HG02938 (cell line): ENCODE measurements around the gene XKRX.

ENCODE experiments used
- ATAC-seq: cut with Tn5 transposase; IDR thresholded peaks from one replicate; pipeline ENCODE4 v1.9.1; 2021; ENCODE audit warnings: mild to moderate bottlenecking, moderate library complexity; ENCODE audit not compliant: unreplicated experiment

Gene XKRX

DNA sequence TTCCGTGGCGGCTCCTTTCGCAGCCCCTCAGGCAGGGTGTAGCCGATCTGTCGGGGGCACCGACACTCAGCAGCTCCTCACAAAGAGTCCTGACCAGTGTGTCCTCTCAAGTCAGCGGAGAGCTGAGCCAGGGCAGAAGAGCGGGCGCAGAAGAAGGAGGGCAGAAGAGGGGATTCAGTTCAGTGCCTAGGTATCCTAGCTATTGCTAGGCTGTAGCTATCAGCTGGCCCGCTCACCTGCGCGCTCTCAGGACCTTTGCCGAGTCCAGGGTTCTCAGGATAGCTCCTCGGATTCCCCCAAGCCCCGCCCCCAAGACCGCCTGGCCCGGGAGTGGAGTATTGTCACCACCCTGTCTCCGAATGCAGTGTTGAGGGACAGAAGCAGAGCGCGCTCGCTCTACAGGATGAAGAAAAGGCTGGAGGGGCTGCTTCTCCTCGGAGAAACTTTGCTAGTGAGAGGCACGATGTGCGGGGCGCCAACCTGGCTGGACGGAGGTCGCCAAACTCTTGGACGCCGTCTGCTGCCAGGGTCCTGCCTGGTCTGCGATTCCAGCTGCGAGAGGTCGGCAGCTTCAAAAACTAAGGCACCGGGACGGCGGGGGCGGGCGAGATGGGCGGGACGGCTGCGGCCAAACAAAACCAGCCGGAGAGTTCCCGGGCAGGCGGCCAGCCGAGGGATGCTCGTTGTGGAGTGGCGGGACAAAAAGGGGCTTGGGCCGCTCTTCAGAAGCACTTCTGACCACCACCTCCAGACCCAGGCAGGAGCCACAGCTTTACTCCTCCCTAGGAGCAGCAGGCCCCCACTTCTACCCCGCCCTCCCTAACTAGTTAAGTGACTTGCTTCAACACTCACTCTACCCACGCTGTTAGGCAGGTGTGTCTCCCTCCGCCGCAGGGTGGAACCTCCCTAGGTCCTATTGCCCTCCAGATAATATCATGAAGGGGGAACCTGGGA is at the start of gene XKRX:
XKRX (minus strand) TSS at position 258 of the 954 bp plus-strand sequence. CDS start 613 bp downstream, outside the sequence.
- peak; percentile 36 for ATAC-seq

DNA sequence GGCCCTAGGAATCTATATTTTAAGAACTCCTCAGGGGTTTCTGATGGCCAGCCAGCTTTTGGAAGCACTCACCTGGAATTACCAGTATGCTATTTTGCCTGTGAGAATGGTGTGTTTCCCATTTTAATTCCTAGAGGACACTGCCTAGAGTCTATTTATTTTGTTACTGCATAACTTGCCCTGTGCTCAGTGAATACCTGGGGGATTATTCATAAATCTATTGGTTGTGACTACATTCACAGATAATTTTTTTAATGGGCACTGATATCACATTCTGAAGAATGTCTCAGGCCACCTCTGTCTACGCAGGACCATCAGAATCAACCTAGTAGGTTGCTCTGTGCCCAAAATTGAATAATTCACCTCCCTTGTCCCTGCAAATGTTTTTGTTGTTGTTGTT is 47.5 kb upstream of the XKRX start:
- ATAC-seq = no peak

DNA sequence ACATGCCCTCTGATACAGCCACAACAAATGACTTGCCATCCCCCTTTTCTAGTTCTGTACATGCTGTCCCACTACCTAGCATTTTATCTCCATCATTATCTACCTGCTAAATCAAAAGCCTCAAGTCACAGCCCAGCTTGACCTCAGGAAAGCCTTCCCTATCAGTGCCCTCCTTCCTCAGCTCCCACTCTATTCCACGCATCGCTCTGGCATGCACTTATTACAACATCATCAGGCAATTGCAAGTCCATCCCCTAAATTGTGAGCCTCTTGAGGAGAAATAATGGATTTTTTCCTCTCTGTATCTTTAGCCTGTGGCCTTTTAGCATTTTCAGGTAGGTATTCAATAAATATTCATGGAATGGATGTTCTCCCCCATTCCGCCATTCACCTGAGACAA is 46.5 kb upstream of the XKRX start:
- no peak for ATAC-seq

DNA sequence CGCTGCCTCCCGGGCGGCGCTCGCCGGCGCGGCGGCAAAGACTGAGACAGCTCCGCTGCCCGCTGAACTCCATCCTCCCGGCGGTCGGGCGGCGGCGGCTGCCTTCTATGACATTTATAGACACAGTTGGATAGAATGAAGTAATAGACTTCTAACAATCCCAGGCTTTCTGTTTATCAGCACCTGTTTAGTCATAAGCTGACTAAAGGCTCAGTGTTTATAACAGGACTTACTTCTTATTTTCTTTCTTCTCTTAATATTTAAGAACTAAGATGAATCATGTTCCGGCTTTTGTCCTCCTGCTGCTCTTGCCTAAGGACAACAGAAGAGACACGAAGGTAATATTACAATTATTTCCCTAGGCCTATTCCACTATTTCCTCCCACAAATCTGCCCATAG is 44.7 kb upstream of the XKRX start:
- no peak for ATAC-seq

DNA sequence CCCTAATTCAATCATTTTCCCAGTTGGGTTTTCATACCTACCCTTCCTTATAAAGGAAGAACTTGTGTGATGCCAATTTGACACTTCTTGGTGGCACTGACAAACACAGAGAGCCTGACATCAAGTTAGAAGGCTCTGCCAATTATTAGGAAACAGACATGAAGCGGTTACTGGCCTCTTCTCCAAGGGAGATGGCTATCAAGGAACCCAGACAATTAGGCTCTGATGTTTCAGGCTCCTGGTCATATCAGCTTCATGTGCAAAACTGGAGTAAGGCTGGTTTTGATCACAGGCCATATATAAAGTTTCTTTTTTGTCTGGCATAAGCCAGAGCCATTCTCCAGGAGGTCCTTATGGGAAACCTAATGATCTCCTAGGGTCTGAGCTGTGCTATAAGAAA is 41.2 kb upstream of the XKRX start:
- ATAC-seq = no peak

DNA sequence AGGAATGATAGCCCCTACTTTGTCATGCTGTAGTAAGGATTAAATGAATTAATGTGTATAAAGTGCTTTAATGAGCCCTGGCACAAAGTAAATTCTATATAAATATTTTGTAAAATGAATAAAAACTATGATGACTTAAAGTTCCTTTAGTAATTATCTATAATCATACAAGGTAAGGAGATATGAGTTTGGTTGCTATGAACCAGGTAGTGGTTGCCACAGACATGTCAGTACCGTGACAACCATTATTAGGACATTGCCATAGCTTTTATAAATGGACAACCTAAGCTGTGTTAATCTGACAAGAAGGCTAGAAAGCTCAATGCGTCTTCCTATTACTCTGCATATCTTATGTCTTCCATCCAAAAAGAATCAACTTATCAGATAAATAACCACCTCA is 40.7 kb upstream of the XKRX start, which contains the start of gene ARL13A:
ARL13A (plus strand) TSS at position 301 of the 400 bp plus-strand sequence. CDS start 3,982 bp downstream, outside the sequence.
- ATAC-seq = no peak

DNA sequence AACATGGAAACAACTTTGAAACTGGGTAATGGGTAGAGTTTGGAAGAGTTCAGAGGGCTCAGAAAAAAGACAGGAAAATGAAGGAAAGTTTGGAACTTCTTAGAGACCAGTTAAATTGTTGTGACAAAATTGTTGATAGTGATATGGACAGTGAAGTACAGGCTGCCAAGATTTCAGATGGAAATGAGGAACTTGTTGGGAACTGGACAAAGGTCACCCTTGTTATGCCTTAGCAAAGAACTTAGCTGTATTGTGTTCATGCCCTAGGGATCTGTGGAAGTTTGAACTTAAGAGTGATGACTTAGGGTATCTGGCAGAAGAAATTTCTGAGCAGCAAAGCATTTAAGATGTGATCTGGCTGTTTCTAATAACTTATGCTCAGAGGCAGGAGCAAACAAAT is 35.6 kb upstream of the XKRX start:
- ATAC-seq = no peak

DNA sequence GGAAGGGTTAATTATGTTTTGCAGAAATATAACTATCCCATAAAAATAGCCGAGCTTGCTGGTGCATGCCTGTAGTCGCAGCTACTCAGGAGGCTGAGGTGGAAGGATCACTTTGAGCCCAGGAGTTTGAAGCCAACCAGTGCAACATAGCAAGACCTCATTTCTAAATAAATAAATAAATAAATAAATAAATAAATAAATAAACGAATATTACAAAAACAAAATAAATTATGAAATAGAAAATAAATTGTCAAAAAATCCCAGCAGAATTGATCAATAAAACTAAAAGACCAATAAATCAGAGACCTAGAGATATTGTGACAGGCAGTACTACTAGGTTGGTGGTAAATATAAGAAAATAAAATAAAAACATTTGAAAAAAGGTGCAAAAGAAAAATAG is 34.1 kb upstream of the XKRX start:
- ATAC-seq = no peak

DNA sequence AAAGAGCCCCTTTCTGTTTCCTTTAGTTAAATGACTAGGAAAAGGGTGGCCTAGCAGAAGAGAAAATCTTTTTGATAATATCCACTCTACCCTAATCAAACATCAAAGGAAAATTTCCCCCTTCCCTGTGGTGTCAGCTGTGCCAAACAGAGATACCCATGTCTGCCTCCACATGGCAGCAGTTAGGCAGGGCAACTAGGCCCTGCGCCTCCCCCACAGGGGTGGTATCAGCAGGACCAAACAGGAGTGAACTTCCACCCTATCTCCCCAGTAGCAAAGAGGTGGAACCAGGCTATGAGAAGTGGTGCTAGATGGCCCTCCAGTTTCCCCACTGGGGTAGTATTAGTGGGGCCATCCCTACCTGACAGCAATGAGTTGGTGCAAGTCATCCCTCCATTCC is 19.8 kb upstream of the XKRX start:
- ATAC-seq = no peak

DNA sequence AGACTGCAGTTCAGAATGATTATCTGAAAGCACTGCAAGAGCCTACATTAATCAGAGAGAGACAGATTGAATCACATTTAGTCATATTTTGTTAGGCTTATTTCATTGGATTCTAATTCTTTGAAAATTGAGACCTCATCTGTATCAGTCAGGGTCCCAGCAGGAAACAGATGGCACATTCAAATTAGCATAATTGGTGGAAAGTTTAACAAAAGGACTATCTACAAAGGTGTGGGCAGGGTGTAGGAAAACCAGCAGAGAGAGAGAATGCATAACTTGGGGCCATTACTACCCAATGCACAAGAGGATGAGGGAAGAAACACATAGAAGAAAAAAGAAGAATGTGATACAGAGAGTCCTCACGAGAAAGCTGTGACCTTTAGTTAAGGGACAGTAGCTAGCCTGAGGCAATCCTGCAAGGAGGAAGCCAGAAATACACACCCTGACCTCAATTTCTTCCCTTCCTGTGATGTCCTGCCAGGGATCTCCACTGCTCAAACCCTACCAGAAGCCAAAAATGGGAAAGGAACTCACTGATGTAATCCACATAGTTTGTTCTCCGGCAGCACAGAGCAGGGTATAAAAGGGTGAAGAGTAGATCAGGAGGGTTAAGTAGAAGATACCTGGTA is 17.7 kb upstream of the XKRX start:
- no peak for ATAC-seq

DNA sequence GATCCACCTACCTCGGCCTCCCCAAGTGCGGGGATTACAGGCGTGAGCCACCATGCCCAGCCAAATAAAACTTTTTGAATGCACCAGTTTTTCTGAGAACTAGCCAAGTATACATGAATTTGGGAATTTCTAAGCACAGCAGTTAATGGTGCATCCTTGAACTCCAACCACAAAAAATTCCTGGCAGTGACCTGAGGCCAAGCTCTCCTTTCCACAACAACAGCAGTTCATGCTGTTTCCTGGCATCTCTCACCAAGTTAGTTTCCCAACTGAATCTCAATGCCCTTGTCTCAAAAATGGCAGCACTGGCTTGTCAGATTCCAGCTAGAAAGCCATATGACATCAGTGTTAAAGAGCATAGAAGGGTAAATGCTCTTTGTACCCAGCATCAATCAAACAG is 15.9 kb upstream of the XKRX start:
- ATAC-seq = no peak

DNA sequence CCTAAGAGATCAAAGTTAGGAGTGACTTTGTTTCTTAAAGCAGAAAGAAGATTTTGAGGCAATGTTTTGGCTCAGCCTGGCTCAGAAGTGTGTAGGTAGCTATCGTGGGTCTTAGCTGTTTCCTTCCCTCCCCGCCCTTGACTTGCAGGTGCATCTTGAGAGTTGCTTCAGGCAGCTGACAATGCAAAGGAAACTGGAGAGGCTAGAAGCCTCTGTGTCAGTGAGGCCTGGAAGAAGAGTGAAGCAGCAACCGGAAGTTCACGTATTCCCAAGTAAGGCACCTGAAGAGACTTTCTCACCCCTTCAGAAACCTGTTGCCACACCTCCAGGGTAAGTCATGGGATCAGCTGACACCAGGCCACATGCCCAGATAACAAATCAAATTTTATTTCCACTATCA is 10.6 kb upstream of the XKRX start:
- ATAC-seq = no peak

DNA sequence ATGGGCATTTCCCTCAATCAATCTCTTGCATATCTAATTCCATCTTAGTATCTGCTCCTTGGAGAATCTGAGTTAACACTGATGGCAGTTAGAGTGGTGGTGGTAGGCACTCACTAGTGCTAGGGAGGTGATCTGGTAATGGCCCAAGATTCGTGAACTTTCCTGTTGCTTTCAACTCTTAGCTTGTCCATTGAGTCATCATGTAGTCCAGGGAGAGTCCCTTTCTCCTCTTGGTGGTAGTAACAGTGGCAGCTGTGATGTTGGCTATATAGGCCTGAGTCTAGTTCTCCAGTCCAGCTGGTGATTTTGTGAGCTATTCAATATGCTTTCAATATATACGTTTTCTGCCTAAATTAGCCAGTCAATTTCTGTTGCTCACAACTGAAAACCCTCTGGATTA is 7.0 kb upstream of the XKRX start:
- no peak for ATAC-seq

DNA sequence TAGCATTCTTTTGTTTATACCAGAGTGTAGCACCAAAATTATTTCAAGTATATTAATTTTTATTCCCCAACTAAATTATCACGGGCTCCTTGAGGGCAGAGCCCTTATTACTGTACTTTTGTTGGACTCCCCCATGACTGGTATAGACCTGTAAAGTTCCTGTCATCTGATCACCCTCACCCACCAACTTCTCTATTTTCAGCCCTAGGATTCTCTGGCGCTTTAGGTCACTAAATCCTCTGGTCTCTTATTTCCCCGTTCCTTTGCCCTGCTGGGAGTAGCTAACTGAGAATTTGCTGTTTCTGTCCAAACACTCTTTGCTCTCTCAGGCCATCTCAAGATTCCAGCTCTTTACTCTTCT is 3.2 kb upstream of the XKRX start:
- ATAC-seq = peak; percentile 34

DNA sequence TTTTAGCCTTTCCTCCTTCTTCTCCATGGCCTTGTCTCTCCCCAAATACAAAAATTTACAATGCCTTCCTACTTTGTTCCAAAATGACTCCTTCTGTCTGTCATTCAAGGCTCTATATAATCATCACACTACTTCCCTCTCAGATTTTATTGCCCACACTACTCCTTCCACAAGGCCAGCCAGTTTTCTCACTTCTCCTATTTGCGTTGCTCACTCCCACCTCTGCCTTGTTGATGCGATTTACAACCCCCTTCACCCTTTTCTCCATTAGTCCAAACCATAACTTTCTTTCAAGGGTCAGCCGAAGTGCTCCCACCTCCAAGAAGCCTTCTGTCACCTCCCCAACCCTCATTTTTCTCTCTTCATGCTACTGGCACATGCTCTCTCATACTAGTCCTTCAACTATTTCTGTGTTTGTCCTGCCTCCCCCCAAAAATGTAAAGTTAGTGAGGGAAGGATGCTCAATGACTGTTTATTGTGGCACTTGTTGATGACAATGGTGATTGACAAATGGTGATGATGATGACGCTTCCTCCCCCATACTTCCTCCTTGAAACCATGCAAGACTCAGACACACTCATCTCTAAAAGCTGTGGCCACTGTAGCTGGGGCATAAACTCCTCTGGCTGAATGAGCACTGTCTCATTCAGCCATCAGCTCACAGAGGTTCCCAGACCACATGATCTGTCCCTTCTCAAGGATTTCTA is 2.7 kb upstream of the XKRX start:
- peak; percentile 81 for ATAC-seq

DNA sequence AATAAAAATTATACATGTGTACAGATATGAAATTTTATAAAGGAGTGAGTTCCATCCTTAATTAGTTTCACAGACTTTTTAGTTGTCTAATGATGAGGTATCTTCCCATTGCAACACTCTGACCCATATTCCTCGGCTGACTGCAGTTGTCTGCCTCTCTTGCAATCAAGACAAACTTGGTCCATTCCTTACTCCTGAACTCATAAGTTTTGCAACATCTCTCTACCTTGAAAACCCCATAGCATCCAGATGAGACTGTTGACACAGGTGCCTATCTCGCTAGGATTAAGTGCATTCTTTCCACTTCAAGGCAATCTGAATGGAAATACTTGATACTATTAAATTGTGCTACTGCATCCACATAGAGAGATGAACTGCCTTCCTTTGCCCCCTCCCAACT is 2.3 kb downstream of the XKRX start:
- ATAC-seq = no peak

DNA sequence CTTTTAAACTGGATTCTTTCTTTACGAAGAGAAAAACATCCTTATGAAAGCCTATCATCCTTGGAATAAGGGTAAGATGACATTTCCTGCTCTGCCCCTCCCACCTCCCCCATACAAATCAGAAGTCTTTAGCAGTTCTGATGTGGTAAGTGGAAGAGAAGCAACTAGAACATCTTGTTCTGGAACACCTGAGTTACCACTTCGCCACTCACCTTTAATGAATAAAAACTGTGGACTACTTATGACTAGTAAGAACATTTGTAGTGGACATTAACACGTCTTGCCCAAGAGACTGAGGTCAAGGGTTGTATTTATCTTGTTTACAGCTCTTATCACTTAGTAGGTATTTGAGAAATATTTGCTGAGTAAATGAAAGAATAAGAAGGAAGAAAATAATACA is 4.3 kb downstream of the XKRX start:
- ATAC-seq = no peak

DNA sequence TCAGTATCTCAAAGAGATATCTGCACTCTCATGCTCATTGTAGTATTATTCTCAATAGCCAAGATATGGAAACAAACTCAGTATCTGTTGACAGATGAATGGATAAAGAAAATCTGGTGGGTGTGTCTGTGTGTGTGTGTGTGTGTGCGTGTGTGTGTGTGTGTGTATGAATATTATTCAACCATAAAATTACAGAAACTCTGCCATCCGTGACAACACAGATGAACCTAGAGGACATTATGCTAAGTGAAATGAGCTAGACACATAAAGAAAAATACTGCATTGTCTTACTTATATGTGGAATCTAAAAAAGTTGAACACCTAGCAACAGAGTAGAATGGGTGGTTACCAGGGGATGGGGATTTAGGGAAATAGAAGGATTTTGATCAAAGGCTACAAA is 13.2 kb downstream of the XKRX start:
- no peak for ATAC-seq

DNA sequence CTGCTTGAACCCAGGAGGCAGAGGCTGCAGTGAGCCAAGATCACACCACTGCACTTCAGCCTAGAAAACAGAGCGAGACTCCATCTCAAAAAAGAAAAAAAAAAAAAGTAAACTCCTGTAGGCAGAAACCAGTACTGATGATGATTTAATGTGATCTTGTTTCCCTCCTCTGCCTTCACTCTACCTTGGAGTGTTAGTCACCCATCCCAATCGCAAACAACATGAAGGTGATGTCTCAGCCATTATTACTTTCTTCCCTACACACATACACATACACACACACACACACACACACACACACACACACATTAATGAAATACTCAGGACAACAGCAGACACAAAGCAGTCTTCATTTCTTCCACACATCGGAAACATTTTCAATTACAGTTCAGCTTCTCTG is 15.6 kb downstream of the XKRX start:
- ATAC-seq = no peak

DNA sequence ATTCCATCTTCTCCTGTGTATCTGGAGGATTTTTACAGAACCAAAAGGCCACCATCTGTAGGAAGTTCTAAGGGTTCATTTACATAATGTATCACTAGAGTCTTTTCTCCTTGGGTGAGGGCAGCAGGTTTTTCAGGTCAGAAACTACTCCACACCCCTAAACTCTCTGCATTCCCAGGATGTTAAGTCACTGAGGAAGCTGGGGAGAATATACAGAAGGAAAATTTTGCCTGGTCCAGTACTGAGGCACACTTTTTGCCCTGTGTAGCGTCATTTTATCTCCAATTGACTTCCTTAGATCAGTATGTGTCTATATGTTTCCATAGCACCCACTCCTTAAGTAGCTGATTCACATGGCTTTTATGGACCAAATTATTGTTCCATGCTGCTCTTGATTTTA is 17.0 kb downstream of the XKRX start:
- no peak for ATAC-seq

DNA sequence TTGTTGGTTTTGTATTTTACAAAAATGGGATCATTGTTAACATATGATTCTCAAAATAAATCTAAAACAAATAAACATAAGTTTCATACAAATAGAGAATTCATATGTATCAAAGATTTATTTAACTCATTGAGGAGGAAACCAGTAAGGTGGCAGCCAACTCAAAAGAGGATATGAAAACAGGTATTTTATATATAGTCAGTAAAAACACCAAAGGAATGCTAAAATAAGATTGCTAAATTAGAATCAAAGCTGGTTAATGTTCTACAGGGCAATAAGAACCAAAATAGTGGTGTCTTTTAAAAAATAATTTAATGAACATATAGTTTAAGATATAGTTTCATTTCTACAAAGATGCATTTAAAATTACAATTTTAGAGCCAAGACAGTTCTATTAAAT is 23.1 kb downstream of the XKRX start:
- ATAC-seq = no peak

DNA sequence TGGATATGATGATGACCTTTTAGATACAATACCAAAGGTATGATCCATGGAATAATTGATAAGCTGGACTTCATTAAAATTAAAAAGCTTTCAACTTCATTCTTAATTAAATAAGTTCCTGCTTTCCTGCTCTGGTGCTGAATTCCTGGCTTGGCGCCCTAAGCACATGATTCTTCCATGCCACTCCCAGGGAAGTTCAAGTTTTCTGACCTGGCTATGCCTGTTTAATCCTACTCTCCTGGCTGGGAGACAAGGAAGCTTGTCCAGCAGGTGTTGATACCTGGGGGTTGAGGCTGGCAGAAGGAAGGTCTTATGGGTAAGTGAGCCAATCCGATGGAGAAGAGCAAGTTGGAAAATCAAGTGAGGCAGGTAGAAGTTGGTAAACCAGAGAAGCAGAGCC is 24.3 kb downstream of the XKRX start:
- no peak for ATAC-seq
